DMS 273 (cell line): ENCODE measurements around the gene POLR3GL.
A peak's percentile ranks its signal among the peaks of the same experiment; 100 is the strongest.
"Not testable (repeated sequence)": the region's sequence is repeated elsewhere in the genome, so short reads cannot be mapped to it uniquely, and the experiment has no call there.

Experiments
- DNase-seq: peaks from one replicate; lab custom pipeline; 2025; ENCODE audit not compliant: unreplicated experiment; lab: John Stamatoyannopoulos, UW

POLR3GL gene, protein sequence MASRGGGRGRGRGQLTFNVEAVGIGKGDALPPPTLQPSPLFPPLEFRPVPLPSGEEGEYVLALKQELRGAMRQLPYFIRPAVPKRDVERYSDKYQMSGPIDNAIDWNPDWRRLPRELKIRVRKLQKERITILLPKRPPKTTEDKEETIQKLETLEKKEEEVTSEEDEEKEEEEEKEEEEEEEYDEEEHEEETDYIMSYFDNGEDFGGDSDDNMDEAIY

DNA sequence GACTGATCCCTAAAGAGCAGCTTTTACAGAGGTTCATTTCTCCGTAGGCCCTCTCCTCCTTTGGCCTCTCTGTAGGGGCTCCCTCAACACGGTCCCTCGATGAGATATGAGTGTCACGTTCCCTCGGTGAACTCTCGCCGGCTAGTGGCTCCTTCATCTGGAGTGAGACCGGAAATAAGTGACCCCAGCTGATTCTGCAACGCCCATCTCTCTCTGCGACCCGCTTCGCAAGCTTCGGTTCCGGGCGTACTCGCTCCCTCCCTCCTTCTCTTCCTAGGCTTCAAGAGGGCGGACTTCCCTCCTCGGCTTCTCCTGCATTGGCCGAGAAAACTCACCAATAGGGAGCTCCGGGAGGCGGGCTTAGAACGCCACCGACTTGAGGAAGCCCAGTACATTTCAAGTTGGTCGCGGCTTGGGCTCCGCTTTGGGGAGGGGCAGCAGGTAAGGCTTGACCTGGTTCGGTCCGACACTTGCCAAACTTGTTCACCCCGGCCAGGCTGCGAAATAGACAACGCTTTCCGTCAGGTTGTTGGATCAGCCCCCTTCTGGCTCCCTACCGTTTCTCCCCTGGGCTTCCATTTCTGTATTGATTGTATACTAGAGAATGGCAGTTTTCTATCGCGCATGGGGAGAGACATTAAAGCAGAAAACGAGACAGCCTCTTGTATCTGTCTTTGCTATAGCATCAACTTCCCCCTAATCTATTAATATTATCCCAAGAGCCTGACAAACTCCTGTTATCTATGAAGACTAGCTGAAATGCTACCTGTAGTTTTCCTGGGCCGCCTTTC lies at the start of gene POLR3GL, which contains the start of gene ANKRD34A:
Gene POLR3GL, plus strand, starts transcription at position 363 of the 791 bp plus-strand sequence. CDS start 10,176 bp downstream, outside the sequence.
Gene ANKRD34A, minus strand, starts transcription at position 248 of the 791 bp plus-strand sequence. CDS start 2,816 bp downstream, outside the sequence.
- peak; percentile 98 for DNase-seq

- no peak for DNase-seq
These were observed 47.7 kb upstream of the POLR3GL start for GRCh38 chr1:145916745-145917144.

DNA sequence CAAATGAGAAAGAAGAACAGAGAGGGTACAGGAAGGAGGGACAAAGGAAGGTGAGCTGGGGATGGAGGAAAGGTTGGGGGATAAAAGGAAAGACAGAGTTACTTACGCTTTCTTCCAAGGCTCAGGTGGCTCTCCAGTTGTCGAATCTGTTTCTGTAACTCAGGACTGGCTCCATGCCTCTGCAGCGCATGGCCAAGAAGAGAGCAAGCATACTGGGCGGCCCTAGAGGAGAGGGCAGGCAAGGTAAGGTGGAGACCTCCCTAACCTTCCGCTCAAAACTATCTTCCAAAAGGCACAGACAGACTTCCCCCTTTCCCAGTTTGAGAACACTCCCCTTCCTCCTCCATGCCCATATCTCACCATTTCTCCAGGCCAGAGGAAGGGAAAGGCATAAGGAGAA lies 46.9 kb upstream of the POLR3GL start:
- no peak for DNase-seq

GRCh38 chr1:145918144-145918991 lies 46.1 kb upstream of the POLR3GL start, which contains the start of gene PEX11B:
Gene PEX11B (minus strand): TSS chr1:145918717. CDS start chr1:145918688, 29 bp downstream.
- DNase-seq = peak; percentile 94

- DNase-seq = peak; percentile 32
These were observed 45.2 kb upstream of the POLR3GL start for GRCh38 chr1:145918992-145919939.

DNA sequence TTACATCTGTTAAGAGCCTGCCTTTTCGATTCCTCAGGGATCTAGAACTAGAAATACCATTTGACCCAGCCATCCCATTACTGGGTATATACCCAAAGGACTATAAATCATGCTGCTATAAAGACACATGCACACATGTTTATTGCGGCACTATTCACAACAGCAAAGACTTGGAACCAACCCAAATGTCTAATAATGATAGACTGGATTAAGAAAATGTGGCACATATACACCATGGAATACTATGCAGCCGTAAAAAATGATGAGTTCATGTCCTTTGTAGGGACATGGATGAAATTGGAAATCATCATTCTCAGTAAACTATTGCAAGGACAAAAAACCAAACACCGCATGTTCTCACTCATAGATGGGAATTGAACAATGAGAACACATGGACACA lies 44.2 kb upstream of the POLR3GL start:
- not testable (repeated sequence) for DNase-seq

DNA sequence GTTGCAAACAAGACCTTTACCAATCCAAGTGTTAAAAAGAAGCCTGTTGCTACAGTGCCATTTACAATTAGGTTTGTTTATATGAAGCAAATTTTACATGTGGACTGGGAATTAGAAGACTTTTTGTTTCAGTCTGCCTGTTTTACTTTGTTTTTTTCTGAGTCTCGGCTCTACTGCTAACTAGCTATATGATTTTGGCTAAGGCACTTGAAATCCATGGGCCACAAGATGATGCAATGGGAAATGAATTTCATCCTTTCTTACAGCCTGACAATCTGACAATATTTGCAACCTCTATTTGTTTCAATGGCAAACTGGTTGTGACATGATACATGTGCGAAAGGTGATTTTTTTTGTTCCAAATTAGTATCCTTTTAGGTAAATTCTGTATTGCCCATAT lies 42.2 kb upstream of the POLR3GL start:
- DNase-seq = no peak

GRCh38 chr1:145926686-145927062 lies 37.8 kb upstream of the POLR3GL start:
- DNase-seq = peak; percentile 47

DNA sequence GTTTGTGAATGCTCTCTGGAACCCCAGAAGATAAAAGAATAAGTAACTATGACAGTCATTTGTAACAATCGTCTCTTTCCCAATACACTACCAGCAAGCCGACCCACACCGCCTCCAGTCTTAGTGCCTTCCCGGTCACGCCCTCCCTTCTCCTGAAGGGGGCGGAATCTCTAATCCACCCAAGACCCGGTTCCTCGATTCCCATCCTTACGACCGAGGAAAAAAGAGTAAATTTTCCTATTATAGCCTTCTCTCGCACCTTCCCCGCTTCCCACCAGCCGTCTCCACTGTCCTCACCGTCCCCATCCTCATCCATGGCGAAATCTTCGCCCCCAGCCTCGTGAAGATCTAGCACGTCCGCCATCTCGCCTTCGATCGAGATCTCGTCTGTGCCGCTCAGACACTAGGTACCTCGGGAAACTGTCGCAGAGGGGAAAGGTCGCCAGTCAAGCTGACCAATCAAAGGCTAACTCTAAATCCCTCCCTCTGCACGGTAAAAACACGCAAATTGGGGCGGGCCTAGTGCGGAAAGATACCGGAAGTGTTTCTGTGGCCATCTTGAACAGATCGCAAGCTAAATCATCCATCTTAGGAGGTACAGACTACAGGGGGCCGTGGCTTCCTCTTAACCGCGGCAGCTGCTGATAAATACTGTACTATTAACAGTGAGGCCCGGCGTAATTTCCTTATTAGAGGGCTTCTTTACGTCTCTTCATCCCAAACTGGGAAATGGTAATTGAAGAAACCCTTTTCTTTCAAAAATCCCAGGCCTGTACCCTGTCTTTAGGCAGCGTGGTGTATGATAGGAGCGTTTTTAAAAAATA lies 37.2 kb upstream of the POLR3GL start, which contains the start of gene RBM8A:
Gene RBM8A, minus strand, starts transcription at position 422 of the 824 bp plus-strand sequence. Its CDS starts 58 bp downstream, at position 364.
- peak; percentile 99 for DNase-seq

DNA sequence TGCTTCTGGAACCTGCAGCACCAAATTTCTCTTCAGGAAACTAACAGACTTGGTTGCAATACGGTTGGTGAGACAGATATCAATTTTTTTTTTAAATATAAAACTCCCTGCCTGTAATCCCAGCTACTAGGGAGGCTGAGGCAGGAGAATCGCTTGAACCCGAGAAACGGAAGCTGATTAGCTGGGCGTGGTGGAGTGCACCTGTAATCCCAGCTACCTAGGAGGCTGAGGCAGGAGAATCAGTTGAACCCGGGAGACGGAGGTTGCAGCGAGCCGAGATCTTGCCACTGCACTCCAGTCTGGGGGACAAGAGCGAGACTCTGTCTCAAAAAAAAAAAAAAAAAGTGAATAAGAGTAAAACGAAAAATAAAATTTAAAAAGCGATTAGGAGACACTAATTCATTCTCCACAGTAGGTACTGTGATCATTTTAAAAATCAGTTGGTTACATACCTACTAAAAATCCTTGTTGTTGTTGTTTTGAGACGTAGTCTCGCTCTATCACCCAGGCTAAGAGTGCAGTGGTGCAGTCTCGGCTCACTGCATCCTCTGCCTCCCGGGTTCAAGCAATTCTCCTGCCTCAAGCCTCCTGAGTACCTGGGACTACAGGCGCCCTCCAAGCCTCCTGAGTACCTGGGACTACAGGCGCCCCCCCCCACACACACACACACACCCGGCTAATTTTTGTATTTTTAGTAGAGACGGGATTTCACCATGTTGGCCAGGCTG lies 36.4 kb upstream of the POLR3GL start:
- no peak for DNase-seq

- not testable (repeated sequence) for DNase-seq
These were observed 31.9 kb upstream of the POLR3GL start for GRCh38 chr1:145932522-145933009.

DNA sequence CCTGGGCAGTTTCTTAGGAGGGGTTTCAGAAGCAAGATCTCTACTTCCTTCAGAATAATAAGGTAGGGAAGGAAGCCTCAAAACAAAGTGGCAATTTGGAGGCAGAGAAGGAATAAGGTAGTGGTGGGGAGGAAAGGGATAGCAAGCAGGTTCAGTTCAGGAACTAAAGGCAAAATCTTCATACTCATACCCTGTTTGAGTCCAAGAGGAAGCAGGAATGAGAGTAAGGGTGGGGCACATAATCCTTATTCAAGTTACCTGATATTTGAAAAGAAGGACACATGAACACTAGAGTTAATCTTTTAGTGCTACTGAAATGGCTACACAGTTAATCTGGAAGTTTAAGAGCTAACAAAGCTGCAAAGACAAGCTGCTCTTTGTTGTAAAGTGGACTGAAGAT lies 28.8 kb upstream of the POLR3GL start:
- no peak for DNase-seq

GRCh38 chr1:145936247-145936646 lies 28.2 kb upstream of the POLR3GL start:
- no peak for DNase-seq

DNA sequence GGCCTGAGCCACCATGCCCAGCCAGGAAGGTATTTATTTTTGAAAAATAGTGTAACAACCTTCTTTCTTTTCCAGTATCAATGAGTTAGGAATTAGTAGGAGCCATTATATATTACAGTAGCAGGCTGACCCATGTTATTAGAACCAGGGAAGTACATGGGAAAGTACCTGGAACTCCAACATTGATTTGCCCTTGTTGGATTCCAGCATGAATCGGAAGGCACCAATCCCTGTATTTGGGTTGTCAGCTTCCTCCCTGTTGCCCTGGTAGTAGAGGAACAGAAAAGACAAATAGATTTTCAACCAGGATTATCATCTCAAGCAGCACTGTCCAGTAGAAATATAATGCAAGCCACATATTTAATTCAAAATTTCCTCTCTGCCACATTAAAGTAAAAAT lies 27.1 kb upstream of the POLR3GL start:
- no peak for DNase-seq

DNA sequence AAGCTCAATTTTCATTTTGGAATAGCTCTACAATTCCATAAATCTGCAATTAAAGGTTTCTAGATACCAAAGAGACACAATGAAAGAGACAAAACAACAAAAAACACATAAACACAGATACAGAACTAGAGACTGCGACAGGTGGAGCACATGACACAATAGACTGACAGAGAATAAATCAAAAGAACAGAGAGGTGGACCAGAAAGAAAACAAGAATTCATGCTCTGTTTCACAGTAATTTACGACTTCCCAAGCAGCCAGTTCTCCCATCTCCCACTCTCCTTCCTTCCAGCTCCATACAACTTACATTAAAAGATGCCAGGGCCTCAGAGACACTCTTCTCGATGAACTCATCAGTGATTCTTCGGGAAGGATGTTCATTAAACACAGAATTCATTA lies 22.1 kb upstream of the POLR3GL start:
- DNase-seq = no peak

GRCh38 chr1:145942871-145943270 lies 21.6 kb upstream of the POLR3GL start:
- no peak for DNase-seq

- no peak for DNase-seq
These were observed 20.0 kb upstream of the POLR3GL start for GRCh38 chr1:145944532-145944931.

GRCh38 chr1:145946477-145946986 lies 18.0 kb upstream of the POLR3GL start:
- no peak for DNase-seq
